ELF-1 (cell line): ENCODE data around the gene TXN2.

Experiments
- DNase-seq: peaks from one replicate; pipeline ENCODE4 v3.0.0-alpha.2; 2016; ENCODE audit warnings: low read depth, low spot score

Gene TXN2

DNA sequence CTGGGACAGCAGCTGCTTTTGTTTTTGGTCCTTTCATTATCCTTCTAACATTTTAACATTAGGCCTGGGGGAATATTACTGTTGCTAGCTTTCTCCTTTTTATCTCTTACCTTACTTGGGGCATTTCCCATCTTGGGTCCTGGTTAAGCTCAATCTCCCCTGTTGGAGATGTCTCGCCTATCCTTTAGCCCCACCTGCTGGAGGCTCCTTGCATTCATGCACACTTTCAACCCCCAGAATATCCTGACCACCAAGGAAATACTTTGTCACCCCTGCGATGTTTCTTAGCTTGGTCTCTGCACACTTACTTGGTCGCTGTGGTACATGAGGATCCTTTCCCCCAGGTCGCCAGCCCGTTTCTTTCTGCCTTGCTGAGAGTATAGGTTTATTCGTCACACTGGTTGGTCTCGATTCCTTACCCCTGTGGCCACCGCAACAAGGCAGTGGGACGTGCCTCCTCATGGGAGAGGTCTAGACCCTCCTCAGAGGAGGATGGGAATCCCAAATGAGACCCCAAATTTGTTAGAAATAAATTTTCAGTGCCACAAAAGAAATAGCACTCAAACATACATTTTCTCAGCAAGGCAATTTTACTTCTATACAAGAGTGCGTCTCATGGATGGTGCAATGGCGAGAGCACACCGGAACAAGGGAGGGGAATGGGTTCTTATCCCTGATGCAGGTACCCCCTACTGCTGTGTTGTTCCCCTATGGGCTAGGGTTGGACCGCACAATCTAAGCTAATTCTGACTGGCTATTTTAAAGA, 5.4 kb upstream of the TXN2 start:
- DNase-seq: peak; percentile 74

DNA sequence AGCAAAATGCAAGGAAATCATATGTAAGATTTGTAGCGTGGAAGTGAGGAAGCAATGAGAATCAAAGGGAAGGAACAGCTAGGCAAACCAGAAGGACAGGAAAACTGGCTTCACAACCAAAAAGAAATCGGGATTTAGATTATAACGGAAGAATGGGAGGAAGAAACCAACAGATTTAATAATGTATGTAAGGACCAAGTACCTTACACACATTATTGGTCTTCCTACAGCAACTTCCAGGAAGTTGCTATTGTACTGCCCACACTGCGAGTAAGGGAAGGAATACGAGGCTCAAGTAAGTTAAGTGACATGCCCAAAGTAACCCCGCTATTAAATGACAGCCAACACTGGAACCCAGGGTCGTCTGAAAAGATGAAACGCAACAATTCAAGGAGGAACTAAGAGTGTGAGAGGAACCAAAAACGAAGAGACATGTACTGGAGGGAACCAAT, 473 bp downstream of the TXN2 start:
- no peak for DNase-seq

DNA sequence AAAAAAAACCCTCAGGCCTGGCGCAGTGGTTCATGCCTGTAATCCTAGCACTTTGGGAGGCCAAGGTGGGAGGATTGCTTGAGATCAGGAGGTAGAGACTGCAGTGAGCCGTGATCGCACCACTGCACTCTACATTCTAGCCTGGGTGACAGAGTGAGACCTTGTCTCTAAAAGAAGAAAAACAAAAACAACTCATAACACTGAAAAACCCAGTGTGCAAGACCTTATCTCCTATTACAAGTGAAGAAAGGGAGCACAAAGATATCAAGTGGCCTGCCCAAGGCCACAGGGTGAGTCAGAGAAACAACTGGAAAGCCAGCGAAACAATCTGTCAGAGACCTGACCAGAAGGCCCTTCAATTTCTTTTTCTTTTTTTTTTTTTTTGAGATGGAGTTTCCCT, 2.5 kb downstream of the TXN2 start:
- no peak for DNase-seq

DNA sequence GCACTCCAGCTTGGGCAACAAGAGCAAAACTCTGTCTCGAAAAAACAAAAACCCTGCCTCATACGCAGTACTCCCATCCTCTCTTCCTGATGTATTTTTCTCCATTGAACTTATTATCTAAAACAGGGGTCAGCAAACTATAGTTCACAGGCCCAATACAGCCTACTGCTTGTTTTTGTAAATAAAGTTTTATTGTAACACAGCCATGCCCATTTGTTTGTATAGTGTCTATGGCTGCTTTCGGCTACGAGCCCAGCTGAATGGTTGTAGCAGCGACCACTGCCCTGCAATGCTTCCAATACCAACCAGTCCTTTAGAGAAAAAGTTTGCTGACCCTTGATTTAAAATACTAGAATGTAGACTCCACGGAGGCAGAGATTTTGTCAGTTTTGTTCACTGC, 6.1 kb downstream of the TXN2 start:
- DNase-seq: no peak

DNA sequence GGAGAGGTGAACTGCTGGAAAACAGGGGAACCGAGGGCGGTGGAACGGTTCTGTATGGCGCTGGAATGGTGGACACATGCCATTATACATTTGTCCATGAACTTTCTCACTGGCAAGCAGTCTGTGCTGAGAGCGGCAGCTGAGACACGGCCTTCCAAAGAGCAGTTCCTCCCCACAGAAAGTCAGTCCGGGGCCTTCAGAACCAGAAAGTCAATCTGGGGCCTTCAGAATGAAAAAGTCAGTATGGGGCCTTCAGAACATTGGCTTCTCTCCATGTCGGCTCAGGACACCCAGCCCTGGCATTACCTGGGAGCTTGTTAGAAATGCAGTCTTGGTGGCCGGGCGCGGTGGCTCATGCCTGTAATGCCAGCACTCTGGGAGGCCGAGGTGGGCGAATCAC, 8.8 kb downstream of the TXN2 start:
- no peak for DNase-seq

DNA sequence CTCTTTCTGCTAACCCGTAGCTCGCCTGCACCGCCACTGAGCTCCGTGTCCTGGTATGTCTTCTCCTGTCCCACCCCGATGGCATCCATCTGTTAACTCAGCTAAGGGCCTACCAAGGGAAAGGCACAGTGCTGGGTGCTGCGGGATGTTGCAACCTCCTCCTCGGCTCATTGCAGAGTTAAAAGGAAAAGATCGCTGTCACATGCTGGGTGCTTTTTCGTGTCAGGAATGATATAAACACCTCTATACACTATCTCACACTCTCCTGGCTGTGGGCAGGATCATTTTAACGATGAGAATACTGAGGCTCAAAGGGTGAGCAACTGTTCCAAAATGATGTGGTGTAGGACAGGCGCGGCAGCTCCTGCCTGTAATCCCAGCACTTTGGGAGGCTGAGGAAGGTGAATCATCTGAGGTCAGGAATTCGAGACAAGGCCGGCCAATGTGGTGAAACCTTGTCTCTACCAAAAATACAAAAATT, 10.1 kb downstream of the TXN2 start:
- DNase-seq: no peak

DNA sequence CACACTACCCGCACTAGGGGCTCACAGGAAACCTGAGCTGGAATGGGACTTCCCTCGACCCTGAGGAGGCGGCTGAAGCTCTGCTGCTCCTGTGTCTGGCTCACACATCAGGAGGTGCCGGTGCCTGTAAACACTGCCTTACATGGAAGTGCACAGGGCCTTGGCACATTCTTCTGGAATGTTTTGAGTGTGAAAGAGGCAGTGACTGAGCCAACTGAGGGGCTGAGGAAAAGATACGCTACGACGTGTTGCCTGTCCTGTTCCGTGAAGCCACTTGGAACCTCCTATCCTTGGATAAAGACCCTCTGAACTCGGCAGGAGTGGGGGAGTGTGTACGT, 10.5 kb downstream of the TXN2 start:
- DNase-seq: no peak

DNA sequence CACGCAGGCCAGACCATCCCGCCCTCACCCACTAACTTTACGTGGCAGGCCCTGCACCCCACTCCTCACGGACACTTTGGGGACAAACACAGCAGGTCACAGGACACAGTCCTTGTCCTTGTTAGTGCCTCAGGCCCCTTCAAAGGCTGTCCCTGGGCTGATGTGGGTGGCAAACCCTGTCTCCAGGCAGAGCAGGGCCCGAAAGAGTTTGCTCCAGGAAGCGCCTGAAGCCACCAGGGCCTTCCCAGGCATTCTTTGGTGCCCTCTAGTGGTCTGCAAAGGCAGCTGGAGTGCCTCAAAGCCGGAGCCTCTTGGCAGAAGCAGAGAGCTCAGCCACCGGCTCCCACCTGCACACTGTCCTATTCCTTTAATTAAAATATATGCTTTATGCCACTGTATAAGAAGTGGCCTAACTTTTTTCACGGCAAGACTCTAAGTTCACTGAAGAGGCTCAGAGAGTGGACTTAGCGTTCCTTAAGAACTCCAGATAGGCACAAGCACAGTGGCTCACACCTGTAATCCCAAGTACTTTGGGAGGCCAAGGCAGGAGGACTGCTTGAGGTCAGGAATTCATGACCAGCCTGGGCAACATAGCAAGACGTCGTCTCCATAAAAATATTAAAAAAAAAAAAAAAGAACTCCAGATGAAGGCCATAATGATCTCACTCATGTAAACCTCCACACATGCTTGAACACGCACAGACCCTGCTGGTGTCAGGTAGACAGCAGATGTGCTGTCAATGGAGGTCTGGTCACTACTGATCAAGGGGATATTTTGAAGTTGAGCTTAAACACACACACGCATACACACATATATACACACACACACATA, 11.1 kb downstream of the TXN2 start:
- peak; percentile 85 for DNase-seq

DNA sequence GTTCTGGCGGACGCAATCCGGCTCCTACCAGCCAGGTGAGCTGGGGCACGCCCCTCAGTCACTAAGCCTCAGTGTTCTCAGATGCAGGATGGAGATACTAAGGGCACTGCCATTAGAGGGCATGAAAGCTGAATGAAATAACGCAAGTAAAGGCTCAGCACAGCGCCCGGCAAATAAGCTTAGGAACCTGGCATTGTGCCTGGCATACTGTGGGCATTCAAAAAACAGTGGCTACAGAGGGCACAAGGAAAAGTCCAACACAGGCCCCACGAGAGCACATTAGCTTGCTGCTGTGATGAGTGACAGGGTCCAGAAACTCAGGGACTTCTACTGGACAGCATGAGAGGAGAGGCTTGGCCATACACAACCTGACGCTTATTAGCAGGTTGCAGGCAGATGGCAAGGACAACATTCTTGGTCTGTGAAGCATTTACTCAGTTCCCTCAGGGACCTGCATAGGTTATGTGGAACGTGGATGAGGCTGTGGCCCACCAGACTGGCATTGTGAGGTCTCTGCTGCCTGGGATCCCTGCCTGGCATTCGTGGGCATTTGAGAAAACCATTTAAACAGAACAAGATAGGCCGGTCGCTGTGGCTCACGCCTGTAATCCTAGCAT, 12.2 kb downstream of the TXN2 start:
- DNase-seq: no peak

DNA sequence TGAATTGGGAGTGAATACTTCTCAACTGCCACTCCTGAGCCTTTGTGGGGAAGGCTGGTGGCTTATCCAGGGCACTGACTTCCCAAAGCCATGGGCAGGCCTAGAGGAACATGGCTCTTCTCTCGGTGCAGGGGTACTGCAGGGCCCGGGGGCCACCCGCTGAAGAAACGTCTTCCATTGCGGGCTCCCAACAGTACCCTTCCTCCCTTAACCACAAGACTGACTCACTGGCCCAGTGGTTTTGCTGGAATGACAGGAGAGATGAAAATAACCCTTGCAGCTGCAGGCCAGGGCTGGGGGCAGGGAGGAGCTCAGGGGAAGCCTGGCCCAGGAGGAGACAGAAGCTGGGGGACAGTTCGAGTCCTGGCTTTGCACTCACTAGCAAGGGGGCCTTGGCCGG, 13.5 kb downstream of the TXN2 start:
- DNase-seq: no peak

DNA sequence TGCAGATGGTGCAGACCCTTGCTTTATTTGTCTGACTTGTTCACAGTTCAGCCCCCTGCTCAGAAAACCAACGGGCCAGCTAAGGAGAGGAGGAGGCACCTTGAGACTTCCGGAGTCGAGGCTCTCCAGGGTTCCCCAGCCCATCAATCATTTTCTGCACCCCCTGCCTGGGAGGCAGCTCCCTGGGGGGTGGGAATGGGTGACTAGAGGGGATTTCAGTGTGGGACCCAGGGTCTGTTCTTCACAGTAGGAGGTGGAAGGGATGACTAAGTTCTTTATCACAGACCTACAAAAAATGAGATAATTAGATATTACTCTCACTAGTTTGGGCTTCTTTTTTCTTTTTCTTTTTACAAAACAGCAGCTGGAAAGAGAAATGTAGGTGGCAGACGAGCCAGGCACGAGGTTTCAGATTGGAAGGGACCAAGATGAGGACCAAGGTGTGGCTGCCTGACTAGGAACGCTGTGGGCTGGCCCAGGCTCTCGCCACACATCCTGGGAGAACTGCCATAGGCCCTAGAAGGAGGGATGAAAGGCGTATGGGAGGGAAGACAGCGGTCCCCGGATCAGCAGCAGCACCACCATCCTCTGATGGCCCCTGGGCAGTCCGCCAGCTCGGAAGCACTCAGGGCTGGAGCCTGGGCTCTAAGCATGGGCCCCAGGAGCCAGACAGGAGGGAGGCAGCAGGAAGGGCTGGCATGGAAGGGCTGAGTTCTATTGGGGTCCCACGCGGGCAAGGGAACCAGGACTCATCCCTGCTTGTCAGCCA, 14.2 kb downstream of the TXN2 start:
- DNase-seq: no peak

DNA sequence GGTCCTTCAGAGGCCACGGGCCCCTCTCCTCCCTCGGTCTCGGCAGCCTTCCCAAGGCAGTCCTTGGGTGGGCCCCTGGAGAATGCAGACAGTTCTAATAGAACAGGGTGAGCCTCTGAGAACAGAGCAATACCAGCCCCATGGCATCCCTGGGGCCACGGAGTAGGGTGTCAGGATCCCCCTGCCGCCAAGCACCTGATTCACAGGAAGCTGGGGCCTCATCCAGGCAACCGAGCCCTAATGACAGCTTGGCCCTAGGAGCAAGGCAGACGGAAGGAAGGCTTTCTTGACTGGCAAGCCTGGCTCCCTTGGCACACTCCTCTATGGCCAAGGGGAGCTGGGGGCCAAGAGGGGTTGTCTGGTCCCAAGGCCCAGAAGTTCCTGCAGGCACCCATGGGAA, 15.2 kb downstream of the TXN2 start:
- DNase-seq: no peak

DNA sequence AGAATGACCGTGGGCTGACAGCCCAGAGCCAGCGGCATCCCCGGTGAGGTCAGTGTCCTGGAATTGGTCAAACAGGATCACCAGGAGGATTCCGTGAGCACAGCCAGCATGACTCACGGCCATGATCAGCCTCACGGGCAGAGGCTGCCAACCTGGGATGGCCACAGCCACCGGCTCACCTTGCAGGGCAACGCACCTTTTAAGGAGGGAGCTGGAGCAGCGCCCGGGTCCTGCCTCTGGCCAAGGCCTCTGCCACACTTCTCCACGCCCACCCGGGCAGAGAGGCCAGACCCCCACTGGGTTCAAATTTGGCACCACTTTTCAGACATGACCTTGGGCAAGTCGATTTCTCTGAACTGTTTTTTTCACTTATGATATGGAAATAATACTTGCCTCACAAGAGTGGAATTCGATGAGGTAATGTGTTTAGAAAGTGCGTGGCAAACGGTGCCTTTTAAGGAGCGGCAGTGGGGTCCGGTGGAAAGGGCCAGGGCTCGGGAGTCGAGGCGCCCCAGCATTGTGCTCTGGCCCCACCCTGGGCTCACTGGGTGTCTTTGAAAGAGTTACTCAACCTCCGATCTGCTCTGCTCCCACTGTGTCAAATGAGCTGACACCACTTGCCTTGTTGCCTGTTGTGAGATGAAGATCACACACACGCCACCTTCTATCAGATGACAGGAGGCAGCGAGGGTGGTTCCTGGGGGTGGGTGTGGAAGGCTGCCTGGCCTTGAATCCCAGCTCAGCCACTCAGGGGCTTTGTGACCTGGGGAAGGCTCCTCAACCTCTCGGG, 16.0 kb downstream of the TXN2 start:
- no peak for DNase-seq

DNA sequence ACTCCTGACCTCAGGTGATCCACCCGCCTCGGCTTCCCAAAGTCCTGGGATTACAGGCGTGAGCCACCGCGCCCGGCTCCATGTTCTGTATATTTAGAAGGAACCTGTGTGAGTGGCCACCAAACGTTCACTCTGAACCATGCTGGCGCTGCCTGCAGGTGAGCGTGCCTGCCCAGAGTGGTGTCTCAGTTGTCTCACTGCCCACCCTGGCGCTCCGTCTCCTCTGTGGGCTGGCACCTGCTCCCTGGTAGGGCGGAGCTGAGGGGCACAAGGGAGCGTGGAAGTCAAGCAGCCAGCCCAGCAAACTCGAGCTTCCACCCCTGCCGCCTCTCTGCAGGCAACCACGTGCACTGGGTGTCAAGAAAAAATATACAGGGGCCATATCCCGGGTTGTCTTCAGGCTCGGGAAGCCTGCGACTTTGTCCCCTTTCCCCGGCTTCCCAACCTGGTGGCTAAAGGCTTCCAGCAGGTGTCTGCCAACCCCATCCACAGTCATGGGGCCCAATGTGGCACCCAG, 16.7 kb downstream of the TXN2 start:
- no peak for DNase-seq

DNA sequence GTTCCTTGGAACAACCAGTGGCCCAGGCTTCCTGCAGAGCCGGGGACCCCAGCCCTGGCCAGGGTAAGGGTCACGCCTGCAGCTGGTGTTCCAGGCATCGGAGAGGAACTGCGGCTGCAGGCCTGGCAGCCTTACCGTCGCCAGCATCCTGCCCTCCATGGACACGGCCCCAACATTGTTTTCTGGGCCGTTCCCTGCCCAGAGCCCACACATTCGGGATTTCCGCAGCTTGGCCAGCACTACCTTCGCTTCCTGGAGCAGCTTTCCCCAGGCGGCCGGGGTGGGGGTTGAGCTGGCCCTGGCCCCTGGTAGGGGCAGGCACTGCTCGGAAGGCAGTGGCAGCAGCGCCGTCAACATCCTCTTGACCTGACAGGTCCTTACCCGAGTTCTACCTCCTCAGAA, 17.7 kb downstream of the TXN2 start:
- DNase-seq: no peak

DNA sequence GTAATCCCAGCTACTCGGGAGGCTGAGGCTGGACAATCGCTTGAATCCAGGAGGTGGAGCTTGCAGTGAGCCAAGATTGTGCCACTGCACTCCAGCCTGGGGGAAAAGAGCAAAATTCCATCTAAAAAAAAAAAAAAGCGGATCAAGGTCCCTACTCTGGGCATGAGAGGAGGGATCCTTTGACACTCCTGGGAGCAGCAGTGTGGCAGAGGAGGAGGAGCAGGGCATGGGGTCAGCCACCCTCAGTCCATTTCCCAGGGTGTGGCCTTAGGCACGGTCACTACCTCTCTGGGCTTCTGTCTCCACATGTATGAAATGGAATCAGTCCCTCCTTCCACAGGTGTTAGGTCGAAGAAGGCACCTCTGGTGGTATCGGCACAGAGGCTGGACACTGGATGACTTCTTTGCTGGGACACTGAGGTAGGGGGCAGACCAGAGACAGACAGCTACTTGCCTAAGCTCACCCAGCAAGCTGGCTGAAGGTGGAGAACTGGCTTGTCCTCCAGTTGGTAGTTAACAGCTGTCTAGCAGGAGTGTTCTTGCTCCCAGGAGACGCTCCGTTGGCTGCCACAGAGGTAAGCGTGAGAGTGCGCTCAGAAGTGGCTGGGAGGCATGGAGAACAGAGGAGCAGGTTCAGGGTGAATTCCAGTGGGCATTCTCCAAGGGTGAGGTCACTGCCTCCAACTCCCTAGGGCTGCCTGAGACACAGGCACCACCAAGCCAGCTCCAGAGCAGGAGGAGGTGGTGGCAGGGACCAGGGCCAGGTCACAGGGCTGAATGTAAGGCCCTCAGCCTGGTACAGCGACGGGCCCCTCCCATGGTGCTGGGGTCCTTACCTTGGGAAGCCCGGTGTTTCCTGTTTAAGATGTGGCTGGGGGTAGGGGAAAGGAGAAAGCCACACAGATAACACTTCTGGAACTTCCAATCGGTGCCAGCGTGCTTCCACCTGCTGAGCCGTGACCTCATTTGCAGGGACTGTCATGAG, 19.5 kb downstream of the TXN2 start:
- DNase-seq: peak; percentile 96

DNA sequence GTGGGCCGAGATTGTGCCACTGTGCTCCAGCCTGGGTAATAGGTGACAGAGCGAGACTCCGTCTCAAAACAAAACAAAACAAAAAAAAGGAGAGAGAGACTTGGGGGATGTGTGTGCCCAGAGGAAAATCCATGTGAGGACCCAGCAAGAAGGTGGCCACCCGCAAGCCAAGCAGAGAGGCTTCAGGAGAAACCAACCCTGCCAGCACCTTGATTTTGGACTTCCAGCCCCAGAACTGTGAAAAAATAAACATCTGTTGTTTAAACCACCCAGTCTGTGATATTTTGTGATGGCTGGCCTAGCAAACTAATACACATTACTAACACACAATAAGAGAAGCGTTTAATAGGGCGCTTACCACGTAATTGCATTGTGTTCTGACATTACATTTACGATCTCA, 21.2 kb downstream of the TXN2 start:
- no peak for DNase-seq

DNA sequence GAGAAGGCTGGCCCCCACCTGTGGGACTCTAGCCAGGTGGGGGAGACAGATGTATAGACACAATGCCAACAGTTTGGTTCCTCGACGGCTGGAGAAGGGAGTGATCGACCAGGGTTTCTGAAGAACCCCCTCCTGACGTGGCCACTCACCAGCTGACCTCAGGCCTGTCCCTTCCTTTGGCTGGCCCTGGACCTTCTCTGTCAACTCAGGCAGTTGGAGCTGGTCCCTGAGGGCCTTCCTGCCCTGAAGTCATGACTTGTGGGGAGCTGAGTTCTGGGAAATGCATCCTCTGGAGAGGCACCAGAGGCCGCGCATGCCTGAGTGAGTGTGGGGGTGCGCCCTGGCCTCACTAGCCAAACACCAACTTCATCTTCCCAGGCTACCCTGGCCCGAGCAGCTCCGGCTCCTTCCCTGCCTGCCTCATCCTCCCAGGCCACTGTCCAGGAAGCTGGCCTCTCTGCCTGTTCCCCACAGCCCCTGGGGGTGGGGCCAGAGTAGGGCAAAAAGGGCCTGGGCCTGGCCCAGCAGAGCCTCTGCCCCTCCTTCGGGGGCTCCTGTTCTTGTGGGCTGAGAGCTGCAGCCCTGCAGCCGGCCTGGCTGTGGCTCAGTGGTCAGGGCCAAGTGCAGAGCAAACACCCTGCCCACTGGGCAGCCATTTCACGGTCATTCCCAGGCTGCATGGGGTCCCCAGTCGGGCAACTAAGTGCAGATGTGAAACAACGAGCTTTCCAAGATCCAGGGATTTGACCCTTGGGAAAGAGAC, 23.6 kb downstream of the TXN2 start:
- no peak for DNase-seq

DNA sequence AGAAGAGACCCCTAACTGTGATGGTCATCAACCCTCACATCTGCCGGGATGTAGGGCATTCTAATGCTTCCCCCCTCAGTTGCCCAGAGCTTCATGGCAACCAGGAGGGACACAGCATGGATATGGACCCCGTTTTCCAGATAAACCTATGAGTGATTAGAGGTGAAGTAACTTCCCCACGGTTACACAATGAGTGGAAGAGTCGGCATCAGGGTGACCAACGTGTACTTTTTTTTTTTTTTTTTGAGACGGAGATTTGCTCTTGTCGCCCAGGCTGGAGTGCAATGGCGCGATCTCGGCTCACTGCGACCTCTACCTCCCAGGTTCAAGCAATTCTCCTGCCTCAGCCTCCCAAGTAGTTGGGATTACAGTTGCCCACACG, 25.0 kb downstream of the TXN2 start:
- DNase-seq: no peak
